Endodermal cell (in vitro differentiated cells): ENCODE measurements around the gene ERGIC3. TPM values are rescaled to one million over a fixed set of nuclear protein-coding genes. Genes with fewer than 3 reads are reported as not detected.

Experiments
- DNase-seq: peaks from one replicate; pipeline ENCODE4 v3.0.0-alpha.2; 2017
- H3K27ac ChIP-seq: 2 replicates; pipeline ENCODE4 v1.5.1; 2013; ENCODE audit warnings: mild to moderate bottlenecking, low read depth, low read length, moderate library complexity
- H3K27me3 ChIP-seq: 2 replicates; pipeline ENCODE4 v1.6.1; 2013; ENCODE audit warnings: mild to moderate bottlenecking, low read length, moderate library complexity; ENCODE audit not compliant: insufficient read depth, control insufficient read depth, poor library complexity, severe bottlenecking
- H3K36me3 ChIP-seq: 2 replicates; pipeline ENCODE4 v1.7.0; 2013; ENCODE audit warnings: mild to moderate bottlenecking, low read length, moderate library complexity; ENCODE audit not compliant: control insufficient read depth, insufficient read depth
- H3K4me1 ChIP-seq: one replicate; pipeline ENCODE4 v1.7.0; 2013; ENCODE audit warnings: low read length; ENCODE audit not compliant: control insufficient read depth, insufficient read depth
- H3K4me3 ChIP-seq: 2 replicates; pipeline ENCODE4 v1.5.1; 2013; ENCODE audit warnings: mild to moderate bottlenecking, low read length, moderate library complexity
- H3K9ac ChIP-seq: 2 replicates; pipeline ENCODE4 v1.6.1; 2013; ENCODE audit warnings: mild to moderate bottlenecking, low read length, moderate library complexity; ENCODE audit not compliant: poor library complexity, severe bottlenecking; ENCODE audit errors: extremely low read depth
- H3K9me3 ChIP-seq: 2 replicates; pipeline ENCODE4 v1.6.1; 2013; ENCODE audit warnings: mild to moderate bottlenecking, low read length, moderate library complexity; ENCODE audit not compliant: control insufficient read depth
- H3K27ac Mint-ChIP-seq: 2 replicates; pipeline ENCODE4 v1.8.0; 2020; ENCODE audit warnings: mixed read lengths
- H3K27me3 Mint-ChIP-seq: 2 replicates; pipeline ENCODE4 v1.8.0; 2021; ENCODE audit warnings: mild to moderate bottlenecking, mixed read lengths; ENCODE audit not compliant: insufficient read depth
- H3K36me3 Mint-ChIP-seq: 2 replicates; pipeline ENCODE4 v1.8.0; 2020; ENCODE audit warnings: low read depth, mixed read lengths
- H3K4me1 Mint-ChIP-seq: 2 replicates; pipeline ENCODE4 v1.8.0; 2020; ENCODE audit warnings: mixed read lengths
- H3K4me3 Mint-ChIP-seq: 2 replicates; pipeline ENCODE4 v1.8.0; 2020; ENCODE audit warnings: mild to moderate bottlenecking, moderate library complexity, mixed read lengths
- H3K9me3 Mint-ChIP-seq: 2 replicates; pipeline ENCODE4 v1.8.0; 2020; ENCODE audit warnings: mild to moderate bottlenecking, mixed read lengths
- WGBS, 2 experiments: methylation state at CpG; one replicate each; pipeline versions ENCODE4 v1.1.5 to v1.1.7; 2013; ENCODE audit warnings: missing lambda C conversion rate in 2 of 2, mixed read lengths in 1 of 2; ENCODE audit not compliant: insufficient coverage in 1 of 2, insufficient read length in 1 of 2; 5-methylcytosine and 5-hydroxymethylcytosine counted together
- total RNA-seq, 2 donors: library from RNA; stranded (reverse); fragmentation: NEBNext Ultra II Directional in 1 of 2; extraction: Animal tissue kit (Norgen Biotek cat#: 25700) in 1 of 2; gene quantifications; 2 replicates in 1 of 2; 3 replicates in 1 of 2; pipeline ENCODE4 v1.2.1, GENCODE V29; 2021
- TF ChIP-seq, protein P1 (sequence below): fragments of 200-600 bp; sonication (generic); conservative IDR thresholded peaks from 2 replicates; pipeline ENCODE4 v1.5.0; 2021; ENCODE audit warnings: antibody characterized with exemption, mild to moderate bottlenecking

Gene ERGIC3
- total RNA-seq, 2 donors from 2014 or later, result 217 to 230 TPM

- Mint-ChIP-seq H3K36me3 (peaks cover 67% of the 10 kb centered on the region), H3K4me3 (no peak overlapping the region), H3K27me3 (no peaks in the 10 kb centered on the region), H3K9me3 (no peaks in the 10 kb centered on the region), H3K4me1 (no peaks in the 10 kb centered on the region), H3K27ac (no peak overlapping the region)
- Histone ChIP-seq H3K27me3 (no peaks in the 10 kb centered on the region), H3K9ac (no peak overlapping the region), H3K4me1 (no peaks in the 10 kb centered on the region), H3K27ac (no peak overlapping the region), H3K4me3 (no peak overlapping the region), H3K9me3 (no peaks in the 10 kb centered on the region), H3K36me3 (peaks cover 42% of the 10 kb centered on the region)
- no peak for DNase-seq
- WGBS, 2 experiments, result 96% methylated on average over 4 to 5 of the region's 5 CpGs
- TF ChIP-seq, protein P1, sequence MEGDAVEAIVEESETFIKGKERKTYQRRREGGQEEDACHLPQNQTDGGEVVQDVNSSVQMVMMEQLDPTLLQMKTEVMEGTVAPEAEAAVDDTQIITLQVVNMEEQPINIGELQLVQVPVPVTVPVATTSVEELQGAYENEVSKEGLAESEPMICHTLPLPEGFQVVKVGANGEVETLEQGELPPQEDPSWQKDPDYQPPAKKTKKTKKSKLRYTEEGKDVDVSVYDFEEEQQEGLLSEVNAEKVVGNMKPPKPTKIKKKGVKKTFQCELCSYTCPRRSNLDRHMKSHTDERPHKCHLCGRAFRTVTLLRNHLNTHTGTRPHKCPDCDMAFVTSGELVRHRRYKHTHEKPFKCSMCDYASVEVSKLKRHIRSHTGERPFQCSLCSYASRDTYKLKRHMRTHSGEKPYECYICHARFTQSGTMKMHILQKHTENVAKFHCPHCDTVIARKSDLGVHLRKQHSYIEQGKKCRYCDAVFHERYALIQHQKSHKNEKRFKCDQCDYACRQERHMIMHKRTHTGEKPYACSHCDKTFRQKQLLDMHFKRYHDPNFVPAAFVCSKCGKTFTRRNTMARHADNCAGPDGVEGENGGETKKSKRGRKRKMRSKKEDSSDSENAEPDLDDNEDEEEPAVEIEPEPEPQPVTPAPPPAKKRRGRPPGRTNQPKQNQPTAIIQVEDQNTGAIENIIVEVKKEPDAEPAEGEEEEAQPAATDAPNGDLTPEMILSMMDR, result no peak
Observed at GRCh38 chr20:35497320-35497719, 44.6 kb upstream of the ERGIC3 start.

- no peaks in the 10 kb centered on the region for H3K27me3 ChIP-seq
- TF ChIP-seq, protein P1, result no peak
- H3K4me1 ChIP-seq, result no peaks in the 10 kb centered on the region
- Mint-ChIP-seq H3K27ac (no peak overlapping the region), H3K9me3 (no peaks in the 10 kb centered on the region), H3K27me3 (no peaks in the 10 kb centered on the region), H3K4me3 (no peak overlapping the region), H3K36me3 (peaks cover 67% of the 10 kb centered on the region), H3K4me1 (no peaks in the 10 kb centered on the region)
- no peak overlapping the region for H3K27ac ChIP-seq
- H3K36me3 ChIP-seq, result peaks cover 46% of the 10 kb centered on the region
- H3K9me3 ChIP-seq, result no peaks in the 10 kb centered on the region
- H3K9ac ChIP-seq, result no peak overlapping the region
- no peak for DNase-seq
- H3K4me3 ChIP-seq, result no peak overlapping the region
- 93 to 100% methylated on average over 1 to 9 of the region's 9 CpGs for WGBS, 2 experiments
Observed at GRCh38 chr20:35497780-35498189, 44.1 kb upstream of the ERGIC3 start.

- Mint-ChIP-seq H3K4me1 (no peaks in the 10 kb centered on the region), H3K9me3 (no peaks in the 10 kb centered on the region), H3K4me3 (no peak overlapping the region), H3K36me3 (peaks cover 64% of the 10 kb centered on the region), H3K27ac (no peak overlapping the region), H3K27me3 (no peaks in the 10 kb centered on the region)
- H3K4me1 ChIP-seq, result no peaks in the 10 kb centered on the region
- 89 to 100% methylated on average over 1 of the region's 1 CpG for WGBS, 2 experiments
- H3K36me3 ChIP-seq, result peaks cover 45% of the 10 kb centered on the region
- no peak for DNase-seq
- no peak overlapping the region for H3K9ac ChIP-seq
- no peaks in the 10 kb centered on the region for H3K27me3 ChIP-seq
- H3K27ac ChIP-seq, result no peak overlapping the region
- H3K9me3 ChIP-seq, result no peaks in the 10 kb centered on the region
- TF ChIP-seq, protein P1, result no peak
- H3K4me3 ChIP-seq, result no peak overlapping the region
Observed at GRCh38 chr20:35499271-35499670, 42.6 kb upstream of the ERGIC3 start.
